Endothelial cell (in vitro differentiated cells): ENCODE measurements around the gene CPLANE1. TPM values are rescaled to one million over a fixed set of nuclear protein-coding genes. Genes with fewer than 3 reads are reported as not detected.
"Not testable (repeated sequence)": the region's sequence is repeated elsewhere in the genome, so short reads cannot be mapped to it uniquely, and the experiment has no call there.

Experiments used
- DNase-seq: peaks from one replicate; pipeline ENCODE4 v3.0.0; 2021; ENCODE audit warnings: low spot score
- H3K27ac Mint-ChIP-seq: one replicate; pipeline ENCODE4 v1.8.0; 2021; ENCODE audit warnings: mixed read lengths, inconsistent platforms; ENCODE audit not compliant: unreplicated experiment
- H3K27me3 Mint-ChIP-seq: one replicate; pipeline ENCODE4 v1.8.0; 2021; ENCODE audit warnings: mild to moderate bottlenecking, moderate library complexity, mixed read lengths, inconsistent platforms; ENCODE audit not compliant: unreplicated experiment
- H3K36me3 Mint-ChIP-seq: one replicate; pipeline ENCODE4 v1.8.0; 2021; ENCODE audit warnings: mild to moderate bottlenecking, low read depth, mixed read lengths, inconsistent platforms; ENCODE audit not compliant: unreplicated experiment
- H3K4me1 Mint-ChIP-seq: one replicate; pipeline ENCODE4 v1.8.0; 2021; ENCODE audit warnings: mild to moderate bottlenecking, mixed read lengths, inconsistent platforms; ENCODE audit not compliant: unreplicated experiment
- H3K4me3 Mint-ChIP-seq: one replicate; pipeline ENCODE4 v1.8.0; 2021; ENCODE audit warnings: mild to moderate bottlenecking, mixed read lengths, inconsistent platforms; ENCODE audit not compliant: unreplicated experiment
- H3K9me3 Mint-ChIP-seq: one replicate; pipeline ENCODE4 v1.8.0; 2021; ENCODE audit warnings: mixed read lengths, inconsistent platforms; ENCODE audit not compliant: unreplicated experiment
- total RNA-seq: library from RNA; stranded (reverse); fragmentation: NEBNext Ultra II Directional; extraction: Animal tissue kit (Norgen Biotek cat#: 25700); gene quantifications from one replicate; pipeline ENCODE4 v1.2.1, GENCODE V29; 2021; ENCODE audit not compliant: unreplicated experiment
- TF ChIP-seq, protein P1 (sequence below): fragments of 200-600 bp; sonication (generic); IDR thresholded peaks from one replicate; pipeline ENCODE4 v1.5.0; 2021; ENCODE audit warnings: antibody characterized with exemption; ENCODE audit not compliant: unreplicated experiment

Gene CPLANE1
- total RNA-seq, 1 donor from 2014 or later: 25.8 TPM

DNA sequence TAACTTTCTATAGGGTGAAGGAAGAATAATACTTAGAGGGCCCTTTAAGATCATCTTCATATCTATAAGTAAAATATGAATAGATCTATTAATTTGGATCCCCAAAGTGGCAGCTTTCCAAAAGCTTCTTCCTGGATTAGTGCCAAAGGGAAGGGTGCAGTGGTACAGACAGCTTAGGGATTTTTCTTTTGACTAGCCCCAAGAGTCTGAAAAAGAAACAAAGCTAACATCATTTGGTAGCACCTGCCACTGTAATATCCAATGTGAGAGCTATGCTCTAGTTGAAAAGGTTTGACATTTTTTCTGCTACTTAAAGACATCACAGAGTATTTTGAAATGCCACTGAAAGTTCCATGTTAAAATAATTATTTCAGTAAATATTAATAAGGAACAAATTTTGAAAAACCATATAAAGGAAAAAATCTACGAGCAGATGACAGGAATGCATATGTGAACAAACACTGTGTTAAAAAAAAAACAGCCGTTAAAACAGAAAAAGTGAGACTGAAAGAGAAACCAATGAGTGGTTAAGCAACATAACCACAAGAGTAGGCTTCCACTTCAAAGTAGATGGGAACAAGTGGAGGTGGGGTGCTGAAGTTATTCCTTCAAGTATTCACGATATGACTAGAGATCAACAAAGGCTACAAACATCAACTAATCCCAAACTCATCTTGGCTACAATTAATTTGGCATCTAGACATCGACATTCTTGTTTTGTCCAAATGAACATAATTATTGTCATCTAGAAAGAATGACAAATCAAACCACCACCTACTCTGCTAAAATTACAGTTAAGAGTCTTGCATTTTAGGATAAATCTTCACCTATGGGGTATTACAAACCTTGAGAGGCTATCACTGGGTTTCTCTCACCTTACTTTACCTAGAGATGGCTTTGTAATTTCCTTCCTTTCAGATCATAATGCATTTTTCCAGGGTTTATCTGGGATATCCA lies 137.5 kb downstream of the CPLANE1 start:
- no peaks in the 10 kb centered on the region for H3K4me1 Mint-ChIP-seq
- no peak overlapping the region for H3K27ac Mint-ChIP-seq
- TF ChIP-seq, protein P1, sequence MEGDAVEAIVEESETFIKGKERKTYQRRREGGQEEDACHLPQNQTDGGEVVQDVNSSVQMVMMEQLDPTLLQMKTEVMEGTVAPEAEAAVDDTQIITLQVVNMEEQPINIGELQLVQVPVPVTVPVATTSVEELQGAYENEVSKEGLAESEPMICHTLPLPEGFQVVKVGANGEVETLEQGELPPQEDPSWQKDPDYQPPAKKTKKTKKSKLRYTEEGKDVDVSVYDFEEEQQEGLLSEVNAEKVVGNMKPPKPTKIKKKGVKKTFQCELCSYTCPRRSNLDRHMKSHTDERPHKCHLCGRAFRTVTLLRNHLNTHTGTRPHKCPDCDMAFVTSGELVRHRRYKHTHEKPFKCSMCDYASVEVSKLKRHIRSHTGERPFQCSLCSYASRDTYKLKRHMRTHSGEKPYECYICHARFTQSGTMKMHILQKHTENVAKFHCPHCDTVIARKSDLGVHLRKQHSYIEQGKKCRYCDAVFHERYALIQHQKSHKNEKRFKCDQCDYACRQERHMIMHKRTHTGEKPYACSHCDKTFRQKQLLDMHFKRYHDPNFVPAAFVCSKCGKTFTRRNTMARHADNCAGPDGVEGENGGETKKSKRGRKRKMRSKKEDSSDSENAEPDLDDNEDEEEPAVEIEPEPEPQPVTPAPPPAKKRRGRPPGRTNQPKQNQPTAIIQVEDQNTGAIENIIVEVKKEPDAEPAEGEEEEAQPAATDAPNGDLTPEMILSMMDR: no peak
- no peak for DNase-seq
- no peaks in the 10 kb centered on the region for H3K9me3 Mint-ChIP-seq
- H3K4me3 Mint-ChIP-seq: no peak overlapping the region
- H3K27me3 Mint-ChIP-seq: no peaks in the 10 kb centered on the region
- peaks cover 35% of the 10 kb centered on the region for H3K36me3 Mint-ChIP-seq

DNA sequence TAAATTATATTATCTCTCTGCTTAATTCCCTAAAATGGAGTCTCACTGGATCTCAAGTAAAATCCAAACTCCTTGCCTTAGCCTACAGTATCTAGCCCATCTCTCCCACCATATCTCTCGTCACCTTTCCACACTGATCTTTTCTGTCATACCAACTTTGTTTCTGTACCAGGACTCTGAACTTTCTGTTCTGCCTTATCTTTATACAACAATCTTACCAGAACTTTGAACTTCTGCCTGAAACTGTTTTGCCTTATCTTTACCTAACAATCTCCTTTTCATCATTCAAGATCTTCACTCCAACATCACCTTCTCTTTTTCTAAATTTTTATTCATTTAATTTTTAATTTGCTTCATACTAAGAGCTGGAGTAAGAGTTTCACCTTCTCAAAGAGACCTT lies 139.0 kb downstream of the CPLANE1 start:
- no peaks in the 10 kb centered on the region for H3K27me3 Mint-ChIP-seq
- no peak for DNase-seq
- H3K4me1 Mint-ChIP-seq: no peaks in the 10 kb centered on the region
- no peaks in the 10 kb centered on the region for H3K9me3 Mint-ChIP-seq
- no peak overlapping the region for H3K27ac Mint-ChIP-seq
- peaks cover 39% of the 10 kb centered on the region for H3K36me3 Mint-ChIP-seq
- no peak overlapping the region for H3K4me3 Mint-ChIP-seq
- TF ChIP-seq, protein P1: no peak

DNA sequence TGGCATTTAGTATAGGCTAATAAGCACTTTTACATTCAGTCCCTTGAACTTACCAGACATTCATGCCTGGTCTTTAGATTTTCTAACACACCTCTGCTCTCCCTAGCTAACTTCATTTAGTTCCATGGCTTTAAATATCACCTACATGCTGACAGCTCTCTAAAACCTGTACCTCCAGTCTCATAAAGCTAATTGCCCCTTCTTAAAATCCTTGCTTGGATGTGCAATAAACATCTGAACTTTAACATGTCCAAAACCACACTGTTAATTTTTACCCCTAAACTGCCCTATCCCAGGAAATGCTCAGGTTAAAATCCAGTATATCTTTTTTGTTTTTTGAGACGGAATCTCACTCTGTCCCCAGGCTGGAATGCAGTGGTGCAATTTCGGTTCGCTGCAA lies 139.8 kb downstream of the CPLANE1 start:
- Mint-ChIP-seq H3K9me3 (no peaks in the 10 kb centered on the region), H3K27me3 (no peaks in the 10 kb centered on the region), H3K27ac (no peak overlapping the region), H3K36me3 (peaks cover 41% of the 10 kb centered on the region), H3K4me3 (no peak overlapping the region), H3K4me1 (no peaks in the 10 kb centered on the region)
- no peak for DNase-seq
- TF ChIP-seq, protein P1: no peak

DNA sequence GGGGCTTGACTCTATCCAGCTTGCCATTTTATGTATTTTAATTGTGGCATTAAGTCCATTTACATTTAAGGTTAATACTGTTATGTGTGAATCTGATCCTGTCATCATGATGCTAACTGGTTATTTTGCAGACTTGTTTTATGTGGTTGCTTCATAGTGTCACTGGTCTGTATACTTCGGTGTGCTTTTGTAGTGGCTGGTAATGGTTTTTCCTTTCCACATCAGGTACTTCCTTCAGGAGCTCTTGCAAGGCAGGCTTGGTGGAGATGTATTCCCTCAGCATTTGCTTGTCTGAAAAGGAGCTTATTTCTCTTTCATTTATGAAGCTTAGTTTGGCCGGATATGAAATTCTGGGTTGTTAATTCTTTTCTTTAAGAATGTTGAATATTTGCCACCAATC lies 145.9 kb downstream of the CPLANE1 start:
- no peaks in the 10 kb centered on the region for H3K4me1 Mint-ChIP-seq
- H3K9me3 Mint-ChIP-seq: no peaks in the 10 kb centered on the region
- H3K27me3 Mint-ChIP-seq: peaks cover 2% of the 10 kb centered on the region
- H3K4me3 Mint-ChIP-seq: no peak overlapping the region
- H3K27ac Mint-ChIP-seq: no peak overlapping the region
- peaks cover 49% of the 10 kb centered on the region for H3K36me3 Mint-ChIP-seq
- no peak for DNase-seq
- TF ChIP-seq, protein P1: no peak

DNA sequence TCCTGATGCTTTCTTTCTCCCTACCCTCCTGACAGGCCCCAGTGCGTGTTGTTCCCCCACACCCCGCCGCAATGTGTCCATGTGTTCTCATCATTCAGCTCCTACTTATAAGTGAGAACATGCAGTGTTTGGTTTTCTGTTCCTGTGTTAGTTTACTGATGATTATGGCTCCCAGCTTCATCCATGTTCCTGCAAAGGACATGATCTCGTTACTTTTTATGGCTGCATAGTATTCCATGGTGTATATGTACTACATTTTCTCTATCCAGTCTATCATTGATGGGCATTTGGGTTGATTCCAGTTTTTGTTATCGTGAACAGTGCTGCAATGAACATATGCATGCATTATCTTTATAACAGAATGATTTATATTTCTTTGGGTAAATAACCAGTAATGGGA lies 149.9 kb downstream of the CPLANE1 start:
- H3K27me3 Mint-ChIP-seq, H3K4me1 Mint-ChIP-seq: not testable (repeated sequence)

DNA sequence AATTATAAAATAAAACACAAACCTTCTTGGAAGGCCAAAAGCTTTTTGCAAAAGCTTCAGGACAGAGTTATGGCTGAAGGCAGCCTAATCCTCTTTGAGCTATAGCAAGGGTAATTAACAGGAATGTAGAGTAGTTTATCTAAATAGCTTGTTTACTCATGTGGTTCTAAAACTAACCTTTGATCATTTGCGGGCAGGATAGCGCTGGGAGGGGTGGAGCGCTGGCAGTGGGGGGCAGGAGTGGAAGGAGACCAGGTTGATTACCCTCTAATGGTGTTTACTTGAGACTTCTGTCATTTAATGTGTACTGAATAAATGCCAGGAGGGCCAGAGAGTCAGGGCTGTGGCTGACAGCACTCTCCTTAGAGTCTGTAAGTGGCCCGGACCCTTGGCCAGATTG lies 155.4 kb downstream of the CPLANE1 start:
- not testable (repeated sequence) for H3K27me3 Mint-ChIP-seq, H3K27ac Mint-ChIP-seq, H3K4me1 Mint-ChIP-seq, H3K9me3 Mint-ChIP-seq, DNase-seq, H3K36me3 Mint-ChIP-seq, H3K4me3 Mint-ChIP-seq

More for the DNA sequence above, 149.9 kb downstream of the CPLANE1 start:
- H3K27ac Mint-ChIP-seq, H3K9me3 Mint-ChIP-seq, H3K4me3 Mint-ChIP-seq, DNase-seq: not testable (repeated sequence)
- H3K36me3 Mint-ChIP-seq: peaks cover 37% of the 10 kb centered on the region
